K562 (cell line): ENCODE measurements around the gene TTC39A.

Experiments used
- CTCF ChIP-seq, 3 experiments: IDR thresholded peaks in 2 of 3; conservative IDR thresholded peaks in 1 of 3; 2 replicates each; pipeline ENCODE4 v1.5.1; 2011 to 2012; ENCODE audit warnings: low read length in 3 of 3, mild to moderate bottlenecking in 3 of 3, control low read depth in 2 of 3, improper control_type of control experiment in 1 of 3, inconsistent platforms in 1 of 3, low read depth in 1 of 3, mixed read lengths in 1 of 3, moderate library complexity in 1 of 3; ENCODE audit not compliant: insufficient read depth in 2 of 3
- MAZ ChIP-seq, 2 experiments: fragments of 450-650 bp in 1 of 2; sonication (generic) in 1 of 2; formaldehyde crosslinking; IDR thresholded peaks in 1 of 2; conservative IDR thresholded peaks in 1 of 2; 2 replicates each; pipeline versions ENCODE4 v1.4.0 to v1.5.0; 2020; ENCODE audit warnings: mild to moderate bottlenecking in 1 of 2, missing genetic modification reagents in 1 of 2
- MITF ChIP-seq: IDR thresholded peaks from 2 replicates; pipeline ENCODE4 v1.6.1; 2014; ENCODE audit warnings: antibody characterized with exemption
- MTF1 ChIP-seq: fragments of 250-450 bp; sonication (Bioruptor Pico); IDR thresholded peaks from 2 replicates; pipeline ENCODE4 v1.9.0; 2021; ENCODE audit warnings: moderate library complexity, mild to moderate bottlenecking, inconsistent platforms, borderline replicate concordance
- ZNF232 ChIP-seq: sonication (generic); formaldehyde crosslinking; IDR thresholded peaks from 2 replicates; pipeline ENCODE4 v1.8.0; 2022; ENCODE audit warnings: mild to moderate bottlenecking, missing genetic modification reagents
- ZNF239 ChIP-seq: fragments of 250-450 bp; sonication (Bioruptor Pico); IDR thresholded peaks from 2 replicates; pipeline ENCODE4 v1.4.0; 2020; ENCODE audit warnings: mild to moderate bottlenecking
- TF ChIP-seq, protein P1 (sequence below): sonication (generic); formaldehyde crosslinking; IDR thresholded peaks from 2 replicates; pipeline ENCODE4 v1.8.1; 2023; ENCODE audit warnings: mild to moderate bottlenecking, missing genetic modification reagents, moderate library complexity

DNA sequence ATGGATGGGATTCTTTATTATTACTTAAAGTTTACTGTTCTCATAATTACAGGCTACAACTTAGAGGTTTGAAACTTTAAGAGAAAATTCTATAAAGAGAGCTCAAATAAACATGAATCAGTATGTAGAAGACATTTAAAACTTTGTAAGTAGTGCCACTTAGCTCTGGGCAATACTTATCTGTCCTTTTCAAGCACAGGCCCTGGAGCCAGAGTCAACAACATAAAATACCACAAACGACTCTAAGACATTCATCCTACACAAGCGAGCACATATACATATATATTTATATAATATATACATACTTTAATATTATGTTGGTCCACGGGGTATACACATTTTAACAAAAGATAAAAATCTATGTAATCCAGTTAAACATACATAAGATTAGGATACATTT is 24.1 kb upstream of the TTC39A start:
- TF ChIP-seq MAZ (CRISPR knock-in tag; conservative IDR thresholded peaks at IDR 0.05 in 1 of 2, IDR thresholded peaks at IDR 0.05 in 1 of 2) (no peak), ZNF232 (CRISPR knock-in tag) (no peak), MTF1 (CRISPR knock-in tag) (no peak), CTCF (IDR thresholded peaks at IDR 0.05 in 2 of 3, conservative IDR thresholded peaks at IDR 0.05 in 1 of 3; ENCODE audit: insufficient read depth in 2 of 3, low read depth in 1 of 3, low read length in 3 of 3) (no peak), MITF (no peak), ZNF239 (CRISPR knock-in tag) (no peak)
- TF ChIP-seq, protein P1, sequence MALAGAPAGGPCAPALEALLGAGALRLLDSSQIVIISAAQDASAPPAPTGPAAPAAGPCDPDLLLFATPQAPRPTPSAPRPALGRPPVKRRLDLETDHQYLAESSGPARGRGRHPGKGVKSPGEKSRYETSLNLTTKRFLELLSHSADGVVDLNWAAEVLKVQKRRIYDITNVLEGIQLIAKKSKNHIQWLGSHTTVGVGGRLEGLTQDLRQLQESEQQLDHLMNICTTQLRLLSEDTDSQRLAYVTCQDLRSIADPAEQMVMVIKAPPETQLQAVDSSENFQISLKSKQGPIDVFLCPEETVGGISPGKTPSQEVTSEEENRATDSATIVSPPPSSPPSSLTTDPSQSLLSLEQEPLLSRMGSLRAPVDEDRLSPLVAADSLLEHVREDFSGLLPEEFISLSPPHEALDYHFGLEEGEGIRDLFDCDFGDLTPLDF (CRISPR knock-in tag), result no peak
